HCT116 (cell line): ENCODE results near the gene PGC. TPM values are rescaled to one million over a fixed set of nuclear protein-coding genes. Genes with fewer than 3 reads are reported as not detected.

Experiments used
- ATAC-seq: fragments of 200-7000 bp; cut with Tn5 transposase; 2 replicates; pipeline ENCODE4 v1.9.1; 2020; ENCODE audit warnings: mild to moderate bottlenecking, moderate library complexity
- BruUV-seq: library from RNA; stranded (reverse); fragments of 400-500 nt; replicated peaks from 2 replicates; lab custom pipeline; 2021; lab: Mats Ljungman, UMichigan
- CTCF ChIA-PET: fragments of 300-600 bp; sonication (Branson Sonifier 250); formaldehyde crosslinking; loops from one replicate; lab custom pipeline; 2021; ENCODE audit warnings: antibody characterized with exemption; lab: Charles Lee
- POLR2A ChIA-PET: fragments of 300-600, 350-600 bp; sonication (Branson Sonifier 250); formaldehyde crosslinking; loops from one replicate; lab custom pipeline; 2021; ENCODE audit warnings: antibody characterized with exemption; lab: Charles Lee
- RAD21 ChIA-PET, 2 experiments: fragments of 300-600 bp; sonication (Branson Sonifier 250); formaldehyde crosslinking; loops; one replicate each; lab custom pipeline; 2023; ENCODE audit warnings: low total read pairs in 2 of 2; ENCODE audit not compliant: uncharacterized antibody in 2 of 2, unreplicated experiment in 2 of 2, low non-redundant PET in 1 of 2; lab: Charles Lee
- DNase-seq: peaks from one replicate; pipeline ENCODE4 v3.0.0-alpha.2; 2010; ENCODE audit warnings: low read depth, low spot score
- H2AFZ ChIP-seq: fragments of 200-600 bp; shearing (Covaris generic), sonication (generic); 2 replicates; pipeline ENCODE4 v1.6.1; 2017; ENCODE audit warnings: low read depth, mixed run types, mixed read lengths, antibody characterized with exemption, low read length; ENCODE audit not compliant: poor library complexity, severe bottlenecking
- H3K27ac ChIP-seq: 2 replicates; pipeline ENCODE4 v1.5.1; 2012; ENCODE audit warnings: low read depth, low read length
- H3K27me3 ChIP-seq: fragments of 200-600 bp; sonication (generic); 2 replicates; pipeline ENCODE4 v1.6.1; 2016; ENCODE audit warnings: mixed run types, low read length, mixed read lengths; ENCODE audit not compliant: insufficient read depth
- H3K36me3 ChIP-seq, 2 experiments: fragments of 200-500 bp in 1 of 2; fragments of 200-600 bp in 1 of 2; sonication (Bioruptor generic) in 1 of 2; sonication (generic) in 1 of 2; 2 replicates each; pipeline versions ENCODE4 v1.5.1 to v1.6.1; 2014 to 2016; ENCODE audit warnings: low read length in 2 of 2, inconsistent platforms in 1 of 2, mixed read lengths in 1 of 2, mixed run types in 1 of 2; ENCODE audit not compliant: insufficient read depth in 2 of 2, control insufficient read depth in 1 of 2
- H3K4me1 ChIP-seq, 2 experiments: fragments of 200-600 bp in 1 of 2; sonication (generic) in 1 of 2; 2 replicates each; pipeline versions ENCODE4 v1.5.1 to v1.6.1; 2012 to 2017; ENCODE audit warnings: low read length in 2 of 2, inconsistent platforms in 1 of 2, mild to moderate bottlenecking in 1 of 2, mixed read lengths in 1 of 2, mixed run types in 1 of 2, moderate library complexity in 1 of 2; ENCODE audit not compliant: insufficient read depth in 2 of 2, control insufficient read depth in 1 of 2
- H3K4me2 ChIP-seq: fragments of 200-600 bp; sonication (generic); 2 replicates; pipeline ENCODE4 v1.6.1; 2017; ENCODE audit warnings: mixed run types, low read length, mixed read lengths
- H3K4me3 ChIP-seq, 2 experiments: fragments of 200-600 bp in 1 of 2; sonication (generic) in 1 of 2; replicated peaks in 1 of 2; 2 replicates each; pipeline ENCODE4 v1.5.1; 2011 to 2016; ENCODE audit warnings: low read length in 2 of 2, control low read depth in 1 of 2, low read depth in 1 of 2, mild to moderate bottlenecking in 1 of 2, mixed read lengths in 1 of 2, mixed run types in 1 of 2
- H3K79me2 ChIP-seq: fragments of 200-600 bp; sonication (generic); 2 replicates; pipeline ENCODE4 v1.6.1; 2017; ENCODE audit warnings: mild to moderate bottlenecking, mixed run types, low read length, moderate library complexity, mixed read lengths; ENCODE audit not compliant: insufficient read depth
- H3K9ac ChIP-seq: fragments of 200-600 bp; sonication (generic); 2 replicates; pipeline ENCODE4 v1.6.1; 2016; ENCODE audit warnings: low read length, mixed read lengths
- H3K9me2 ChIP-seq: fragments of 200-600 bp; sonication (generic), shearing (Covaris generic); 2 replicates; pipeline ENCODE4 v1.6.1; 2017; ENCODE audit warnings: mixed run types, mild to moderate bottlenecking, moderate library complexity; ENCODE audit not compliant: insufficient read depth
- H3K9me3 ChIP-seq, 2 experiments: fragments of 200-500 bp in 1 of 2; fragments of 200-600 bp in 1 of 2; sonication (Bioruptor generic) in 1 of 2; sonication (generic) in 1 of 2; 2 replicates each; pipeline ENCODE4 v1.6.1; 2014 to 2017; ENCODE audit warnings: low read length in 2 of 2, mixed read lengths in 2 of 2, inconsistent platforms in 1 of 2, low read depth in 1 of 2, mild to moderate bottlenecking in 1 of 2, mixed run types in 1 of 2, moderate library complexity in 1 of 2; ENCODE audit not compliant: control insufficient read depth in 1 of 2, insufficient read depth in 1 of 2
- H4K20me1 ChIP-seq: fragments of 200-600 bp; sonication (generic), shearing (Covaris generic); 2 replicates; pipeline ENCODE4 v1.6.1; 2017; ENCODE audit warnings: mixed run types, mild to moderate bottlenecking, moderate library complexity; ENCODE audit not compliant: insufficient read depth
- CTCF ChIP-seq, 3 experiments: fragments of 200-600 bp in 1 of 3; sonication (generic) in 1 of 3; IDR thresholded peaks in 2 of 3; conservative IDR thresholded peaks in 1 of 3; 2 replicates each; pipeline ENCODE4 v1.5.1; 2012 to 2017; ENCODE audit warnings: low read depth in 2 of 3, low read length in 2 of 3, antibody characterized with exemption in 1 of 3, borderline replicate concordance in 1 of 3, control low read depth in 1 of 3, mild to moderate bottlenecking in 1 of 3, mixed read lengths in 1 of 3, mixed run types in 1 of 3, moderate library complexity in 1 of 3; ENCODE audit not compliant: insufficient read depth in 1 of 3
- EZH2 ChIP-seq: fragments of 200-600 bp; sonication (generic); IDR thresholded peaks from 2 replicates; pipeline ENCODE4 v1.6.1; 2017; ENCODE audit warnings: antibody characterized with exemption, mixed run types
- EZH2phosphoT487 ChIP-seq: fragments of 200-600 bp; IDR thresholded peaks from 2 replicates; pipeline ENCODE4 v1.6.1; 2018; ENCODE audit warnings: antibody characterized with exemption, borderline replicate concordance
- FOSL1 ChIP-seq: IDR thresholded peaks from 2 replicates; pipeline ENCODE4 v1.6.1; 2012; ENCODE audit warnings: low read depth
- MAX ChIP-seq: IDR thresholded peaks from 2 replicates; pipeline ENCODE4 v1.6.1; 2012
- POLR2AphosphoS5 ChIP-seq: IDR thresholded peaks from 2 replicates; pipeline ENCODE4 v1.6.1; 2011; ENCODE audit warnings: mild to moderate bottlenecking, low read depth, low read length, moderate library complexity
- RAD21 ChIP-seq: IDR thresholded peaks from 2 replicates; pipeline ENCODE4 v1.6.1; 2012; ENCODE audit warnings: low read depth, mild to moderate bottlenecking
- REST ChIP-seq: IDR thresholded peaks from 2 replicates; pipeline ENCODE4 v1.6.1; 2012; ENCODE audit warnings: low read depth
- SIN3A ChIP-seq: IDR thresholded peaks from 2 replicates; pipeline ENCODE4 v1.6.1; 2012; ENCODE audit warnings: low read depth
- SP1 ChIP-seq: IDR thresholded peaks from 2 replicates; pipeline ENCODE4 v1.6.1; 2012; ENCODE audit warnings: low read depth
- SRF ChIP-seq: IDR thresholded peaks from 2 replicates; pipeline ENCODE4 v1.6.1; 2012; ENCODE audit warnings: low read depth
- TCF7L2 ChIP-seq: IDR thresholded peaks from 2 replicates; pipeline ENCODE4 v1.7.0; 2011; ENCODE audit warnings: borderline replicate concordance, inconsistent platforms; ENCODE audit not compliant: insufficient read depth, insufficient read length; ENCODE audit errors: extremely low read depth
- YY1 ChIP-seq: IDR thresholded peaks from 2 replicates; pipeline ENCODE4 v1.6.1; 2011; ENCODE audit warnings: low read length, low read depth, moderate library complexity, mild to moderate bottlenecking; ENCODE audit not compliant: insufficient replicate concordance; ENCODE audit errors: extremely low read depth
- ZFX ChIP-seq: fragments of 450-650 bp; IDR thresholded peaks from 2 replicates; pipeline ENCODE4 v1.6.1; 2017
- intact Hi-C: fragments of 100-400 bp; cut with micrococcal nuclease; formaldehyde crosslinking; loops from 2 replicates; pipeline ENCODE4 v1.10.0; 2022
- total RNA-seq: library from RNA; stranded (reverse); gene quantifications from one replicate; pipeline ENCODE4 v1.2.1, GENCODE V29; 2021; ENCODE audit not compliant: unreplicated experiment
- TF ChIP-seq, protein P1 (sequence below): IDR thresholded peaks from 2 replicates; pipeline ENCODE4 v1.6.1; 2011; ENCODE audit warnings: mild to moderate bottlenecking, low read length, moderate library complexity; ENCODE audit not compliant: insufficient replicate concordance; ENCODE audit errors: extremely low read depth
- TF ChIP-seq, protein P2 (sequence below): IDR thresholded peaks from 2 replicates; pipeline ENCODE4 v1.6.1; 2012

The PGC gene
- total RNA-seq, 1 experiment from 2014 or later = 1.2 TPM

DNA sequence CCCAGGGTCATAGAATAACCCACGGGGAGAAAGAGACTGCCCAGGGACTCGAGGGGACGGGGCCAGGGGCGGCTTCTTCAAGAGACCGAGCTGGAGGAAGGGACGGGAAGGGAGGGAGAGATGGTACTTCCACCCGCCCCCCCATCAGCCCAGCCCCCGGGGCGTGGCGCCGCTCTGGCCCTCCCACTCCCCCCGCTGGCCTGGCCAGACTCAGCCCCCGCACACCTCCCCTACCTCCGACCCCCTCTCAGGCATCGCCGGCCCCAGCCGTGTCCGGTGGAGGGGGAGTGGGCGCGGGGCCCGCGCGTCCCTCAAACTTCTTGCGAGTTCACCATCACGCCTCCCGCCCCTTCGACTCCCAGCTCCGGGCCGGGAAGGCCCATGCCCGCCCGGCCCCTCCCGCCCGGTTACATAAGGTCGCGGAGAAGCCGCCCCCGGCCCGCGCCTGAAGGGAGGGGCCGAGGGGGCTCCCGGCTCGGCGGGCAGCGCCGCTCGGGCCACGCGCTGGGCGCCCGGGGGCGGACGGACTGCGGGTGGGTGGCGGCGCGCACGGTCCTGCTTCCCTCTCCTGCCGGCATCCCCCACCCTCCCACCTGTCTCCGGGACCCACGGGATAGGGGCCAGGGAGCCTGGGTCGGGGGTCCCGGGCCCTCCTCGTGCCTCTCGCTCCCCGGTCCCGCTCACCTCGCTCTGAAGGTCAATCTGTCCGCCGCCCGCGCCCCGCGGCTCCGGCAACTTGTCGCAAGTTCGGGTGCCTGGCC, 12.4 kb downstream of the PGC start:
- no TSS peak for BruUV-seq
- H3K79me2 ChIP-seq = no peaks in the 10 kb centered on the region
- peak overlapping the region; percentile 98 for H3K4me2 ChIP-seq
- peak; percentile 65 for ATAC-seq
- CTCF ChIA-PET = interaction anchor here (0.8 to 2.7 kb wide), 8 partner anchors 15 to 495 kb away, joined by 3 to 19 read pairs (median 5); partner anchors contain the start of gene TOMM6
- H3K27ac ChIP-seq = peak overlapping the region; percentile 75; the same call in 1 of the 2 replicates
- intact Hi-C loops = loop anchor here (2.0 kb wide), 1 partner anchor 44 kb away; the partner anchor contains the start of gene FRS3
- peak overlapping the region; percentile 58 to 76 for H3K4me3 ChIP-seq
- H2AFZ ChIP-seq = no peak overlapping the region
- peak overlapping the region; percentile 51 for H3K9ac ChIP-seq
- H3K4me1 ChIP-seq = peaks cover 13 to 26% of the 10 kb centered on the region in 2 experiments
- no peaks in the 10 kb centered on the region for H4K20me1 ChIP-seq
- H3K9me3 ChIP-seq = no peaks in the 10 kb centered on the region
- DNase-seq = peak; percentile 45
- H3K27me3 ChIP-seq = no peaks in the 10 kb centered on the region
- RAD21 ChIA-PET = interaction anchor here (0.6 to 1.4 kb wide), 2 partner anchors 21 to 1286 kb away, joined by 3 to 4 read pairs; partner anchors contain the start of gene RRP36 (in 1 of the 2)
- no peaks in the 10 kb centered on the region for H3K36me3 ChIP-seq
- POLR2A ChIA-PET = interaction anchor here (0.8 kb wide), 1 partner anchor 9 kb away, joined by 3 read pairs; no protein-coding TSS in a partner anchor
- H3K9me2 ChIP-seq = no peaks in the 10 kb centered on the region
- TF ChIP-seq, protein P1, sequence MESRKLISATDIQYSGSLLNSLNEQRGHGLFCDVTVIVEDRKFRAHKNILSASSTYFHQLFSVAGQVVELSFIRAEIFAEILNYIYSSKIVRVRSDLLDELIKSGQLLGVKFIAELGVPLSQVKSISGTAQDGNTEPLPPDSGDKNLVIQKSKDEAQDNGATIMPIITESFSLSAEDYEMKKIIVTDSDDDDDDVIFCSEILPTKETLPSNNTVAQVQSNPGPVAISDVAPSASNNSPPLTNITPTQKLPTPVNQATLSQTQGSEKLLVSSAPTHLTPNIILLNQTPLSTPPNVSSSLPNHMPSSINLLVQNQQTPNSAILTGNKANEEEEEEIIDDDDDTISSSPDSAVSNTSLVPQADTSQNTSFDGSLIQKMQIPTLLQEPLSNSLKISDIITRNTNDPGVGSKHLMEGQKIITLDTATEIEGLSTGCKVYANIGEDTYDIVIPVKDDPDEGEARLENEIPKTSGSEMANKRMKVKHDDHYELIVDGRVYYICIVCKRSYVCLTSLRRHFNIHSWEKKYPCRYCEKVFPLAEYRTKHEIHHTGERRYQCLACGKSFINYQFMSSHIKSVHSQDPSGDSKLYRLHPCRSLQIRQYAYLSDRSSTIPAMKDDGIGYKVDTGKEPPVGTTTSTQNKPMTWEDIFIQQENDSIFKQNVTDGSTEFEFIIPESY = no peak
- TF ChIP-seq, protein P2, sequence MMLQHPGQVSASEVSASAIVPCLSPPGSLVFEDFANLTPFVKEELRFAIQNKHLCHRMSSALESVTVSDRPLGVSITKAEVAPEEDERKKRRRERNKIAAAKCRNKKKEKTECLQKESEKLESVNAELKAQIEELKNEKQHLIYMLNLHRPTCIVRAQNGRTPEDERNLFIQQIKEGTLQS = no peak
- TF ChIP-seq SIN3A (no peak), CTCF (IDR thresholded peaks at IDR 0.05 in 2 of 3, conservative IDR thresholded peaks at IDR 0.05 in 1 of 3; ENCODE audit: borderline replicate concordance in 1 of 3, insufficient read depth in 1 of 3, low read depth in 2 of 3, low read length in 2 of 3) (no peak), SRF (no peak), POLR2AphosphoS5 (peak; percentile 60; the same call in 1 of the 2 replicates), SP1 (0 out of 2 replicates have a peak, but pooled peaks have one; percentile 18), TCF7L2 (no peak), EZH2phosphoT487 (no peak), MAX (0 out of 2 replicates have a peak, but pooled peaks have one; percentile 29), ZFX (peak; percentile 46; the same call in 1 of the 2 replicates), YY1 (no peak), EZH2 (no peak), FOSL1 (no peak), REST (no peak), RAD21 (no peak)
